ENCODE measurements around the gene ARFGEF3. TPM values are rescaled to one million over a fixed set of nuclear protein-coding genes. Genes with fewer than 3 reads are reported as not detected.

ARFGEF3 gene
- total and polyA plus RNA-seq, 2 donors (not counting 1 experiment from before 2014, with no cell fraction given): not detected

DNA sequence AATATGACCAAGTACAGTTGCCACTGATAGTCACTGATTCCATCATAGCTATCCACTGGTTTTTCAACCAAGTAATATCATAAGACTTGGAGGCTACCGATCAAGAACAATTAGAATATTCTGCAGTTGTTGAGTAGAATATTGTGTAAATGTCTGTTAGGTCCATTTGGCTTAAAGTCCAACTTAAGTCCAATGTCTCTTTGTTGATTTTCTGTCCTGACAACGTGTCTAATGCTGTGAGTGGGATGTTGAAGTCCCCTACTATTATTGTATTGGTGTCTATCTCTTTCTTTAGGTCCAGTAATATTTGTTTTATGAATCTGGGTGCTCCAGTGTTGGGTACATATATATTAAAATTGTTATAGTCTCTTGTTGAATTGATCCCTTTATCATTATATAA is 13.9 kb downstream of the ARFGEF3 start:
- Histone ChIP-seq H3K4me1 (ENCODE audit: control insufficient read depth in 2 of 2, insufficient read depth in 2 of 2, low read length in 2 of 2) (no peaks in the 10 kb centered on the region), H3K36me3 (replicated peaks in 1 of 2; ENCODE audit: control extremely low read depth in 1 of 2, control insufficient read depth in 1 of 2, extremely low read depth in 1 of 2, insufficient read depth in 2 of 2, low read length in 1 of 2) (no peaks in the 10 kb centered on the region), H3K9ac (ENCODE audit: low read length) (no peak overlapping the region), H3K27ac (ENCODE audit: low read length in 2 of 2) (no peak overlapping the region), H3K4me3 (ENCODE audit: control extremely low read depth in 1 of 5, extremely low read depth in 1 of 5, insufficient read depth in 1 of 5, low read depth in 2 of 5, low read length in 4 of 5) (no peak overlapping the region), H3K79me2 (ENCODE audit: control insufficient read depth, insufficient read depth, low read length) (no peaks in the 10 kb centered on the region), H2AFZ (ENCODE audit: insufficient read depth, low read depth, low read length, poor library complexity, severe bottlenecking) (no peak overlapping the region), H3K27me3 (replicated peaks in 1 of 4; ENCODE audit: control extremely low read depth in 1 of 4, control insufficient read depth in 3 of 4, insufficient read depth in 4 of 4, low read length in 3 of 4) (peaks cover 0 to 12% (median 7%) of the 10 kb centered on the region in 4 experiments), H4K20me1 (ENCODE audit: control insufficient read depth, insufficient read depth, low read length, poor library complexity, severe bottlenecking) (no peaks in the 10 kb centered on the region), H3K4me2 (replicated peaks; ENCODE audit: low read depth, low read length, poor library complexity, severe bottlenecking) (no peak overlapping the region), H3K9me3 (ENCODE audit: control extremely low read depth in 1 of 3, control insufficient read depth in 2 of 3, insufficient read depth in 1 of 3, low read length in 2 of 3) (peaks cover 7 to 23% (median 13%) of the 10 kb centered on the region in 3 donors)
- POLR2A ChIA-PET: no interaction called here
- 100% methylated on average over 1 of the region's 2 CpGs for WGBS (ENCODE audit: insufficient coverage)
- H3K4me3 Mint-ChIP-seq: no peak overlapping the region
- no peak overlapping the region for H3K27ac Mint-ChIP-seq
- H3K27me3 Mint-ChIP-seq: peaks cover 35% of the 10 kb centered on the region
- intact Hi-C loops (cut with micrococcal nuclease): no loop called here
- TF ChIP-seq EZH2 (IDR thresholded peaks at IDR 0.05; ENCODE audit: borderline replicate concordance, insufficient read depth, low read depth, low read length, poor library complexity, severe bottlenecking): no peak
- TF ChIP-seq, protein P1, sequence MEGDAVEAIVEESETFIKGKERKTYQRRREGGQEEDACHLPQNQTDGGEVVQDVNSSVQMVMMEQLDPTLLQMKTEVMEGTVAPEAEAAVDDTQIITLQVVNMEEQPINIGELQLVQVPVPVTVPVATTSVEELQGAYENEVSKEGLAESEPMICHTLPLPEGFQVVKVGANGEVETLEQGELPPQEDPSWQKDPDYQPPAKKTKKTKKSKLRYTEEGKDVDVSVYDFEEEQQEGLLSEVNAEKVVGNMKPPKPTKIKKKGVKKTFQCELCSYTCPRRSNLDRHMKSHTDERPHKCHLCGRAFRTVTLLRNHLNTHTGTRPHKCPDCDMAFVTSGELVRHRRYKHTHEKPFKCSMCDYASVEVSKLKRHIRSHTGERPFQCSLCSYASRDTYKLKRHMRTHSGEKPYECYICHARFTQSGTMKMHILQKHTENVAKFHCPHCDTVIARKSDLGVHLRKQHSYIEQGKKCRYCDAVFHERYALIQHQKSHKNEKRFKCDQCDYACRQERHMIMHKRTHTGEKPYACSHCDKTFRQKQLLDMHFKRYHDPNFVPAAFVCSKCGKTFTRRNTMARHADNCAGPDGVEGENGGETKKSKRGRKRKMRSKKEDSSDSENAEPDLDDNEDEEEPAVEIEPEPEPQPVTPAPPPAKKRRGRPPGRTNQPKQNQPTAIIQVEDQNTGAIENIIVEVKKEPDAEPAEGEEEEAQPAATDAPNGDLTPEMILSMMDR (IDR thresholded peaks at IDR 0.05): no peak
- no peak for DNase-seq
- CTCF ChIA-PET: no interaction called here
- H3K4me1 Mint-ChIP-seq: no peaks in the 10 kb centered on the region
- H3K9me3 Mint-ChIP-seq (ENCODE audit: insufficient read depth): peaks cover 14% of the 10 kb centered on the region
- ATAC-seq (ENCODE audit: low read depth): no peak

DNA sequence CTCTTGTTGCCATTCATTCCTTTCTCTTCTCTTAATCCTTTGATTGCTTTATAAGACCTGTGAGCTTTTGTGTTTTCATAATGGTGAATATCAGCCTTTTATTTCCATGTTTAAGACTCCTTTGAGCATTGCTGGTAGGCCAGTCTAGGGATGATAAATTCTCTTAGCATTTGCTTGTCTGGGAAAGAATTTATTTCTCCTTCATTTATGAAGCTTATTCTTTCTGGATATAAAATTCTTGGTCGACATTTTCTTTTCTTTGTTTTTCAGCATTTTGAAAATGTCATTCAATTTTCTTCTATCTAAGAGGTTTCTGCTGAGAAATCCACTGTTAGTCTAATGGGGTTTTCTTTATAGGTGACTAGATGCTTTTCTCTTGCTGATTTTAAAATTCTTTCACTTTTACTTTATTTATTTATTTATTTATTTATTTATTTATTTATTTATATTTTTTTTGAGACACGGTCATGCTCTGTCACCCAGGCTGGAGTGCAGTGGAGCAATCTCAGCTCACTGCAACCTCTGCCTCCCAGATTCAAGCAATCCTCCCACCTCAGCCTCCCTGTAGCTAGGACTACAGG is 15.0 kb downstream of the ARFGEF3 start:
- no peak overlapping the region for H3K4me3 Mint-ChIP-seq
- POLR2A ChIA-PET: no interaction called here
- no peak overlapping the region for H3K27ac Mint-ChIP-seq
- DNase-seq: no peak
- peaks cover 0 to 9% (median 5%) of the 10 kb centered on the region in 4 experiments for H3K27me3 ChIP-seq (replicated peaks in 1 of 4; ENCODE audit: control extremely low read depth in 1 of 4, control insufficient read depth in 3 of 4, insufficient read depth in 4 of 4, low read length in 3 of 4)
- WGBS (ENCODE audit: insufficient coverage): no CpG with 5 or more reads among the region's 2 CpGs
- H3K9me3 Mint-ChIP-seq (ENCODE audit: insufficient read depth): peaks cover 14% of the 10 kb centered on the region
- H3K4me1 Mint-ChIP-seq: no peaks in the 10 kb centered on the region
- no peak overlapping the region for H3K4me2 ChIP-seq (replicated peaks; ENCODE audit: low read depth, low read length, poor library complexity, severe bottlenecking)
- intact Hi-C loops (cut with micrococcal nuclease): no loop called here
- no peak for TF ChIP-seq EZH2 (IDR thresholded peaks at IDR 0.05; ENCODE audit: borderline replicate concordance, insufficient read depth, low read depth, low read length, poor library complexity, severe bottlenecking)
- TF ChIP-seq, protein P1 (IDR thresholded peaks at IDR 0.05): no peak
- no peak overlapping the region for H3K4me3 ChIP-seq (ENCODE audit: control extremely low read depth in 1 of 5, extremely low read depth in 1 of 5, insufficient read depth in 1 of 5, low read depth in 2 of 5, low read length in 4 of 5)
- no peaks in the 10 kb centered on the region for H4K20me1 ChIP-seq (ENCODE audit: control insufficient read depth, insufficient read depth, low read length, poor library complexity, severe bottlenecking)
- no peaks in the 10 kb centered on the region for H3K36me3 ChIP-seq (replicated peaks in 1 of 2; ENCODE audit: control extremely low read depth in 1 of 2, control insufficient read depth in 1 of 2, extremely low read depth in 1 of 2, insufficient read depth in 2 of 2, low read length in 1 of 2)
- H3K79me2 ChIP-seq (ENCODE audit: control insufficient read depth, insufficient read depth, low read length): no peaks in the 10 kb centered on the region
- H3K9me3 ChIP-seq (ENCODE audit: control extremely low read depth in 1 of 3, control insufficient read depth in 2 of 3, insufficient read depth in 1 of 3, low read length in 2 of 3): peaks cover 7 to 23% (median 13%) of the 10 kb centered on the region in 3 donors
- CTCF ChIA-PET: interaction anchor here (0.7 kb wide), 1 partner anchor 474 kb away, joined by 3 read pairs; no protein-coding TSS in a partner anchor
- H3K4me1 ChIP-seq (ENCODE audit: control insufficient read depth in 2 of 2, insufficient read depth in 2 of 2, low read length in 2 of 2): no peaks in the 10 kb centered on the region
- no peak overlapping the region for H3K9ac ChIP-seq (ENCODE audit: low read length)
- peaks cover 36% of the 10 kb centered on the region for H3K27me3 Mint-ChIP-seq
- no peak overlapping the region for H2AFZ ChIP-seq (ENCODE audit: insufficient read depth, low read depth, low read length, poor library complexity, severe bottlenecking)
- no peak for ATAC-seq (ENCODE audit: low read depth)
- H3K27ac ChIP-seq (ENCODE audit: low read length in 2 of 2): no peak overlapping the region
